A549 (cell line): Measurements from ENCODE around the gene ZMIZ2. TPM values are rescaled to one million over a fixed set of nuclear protein-coding genes. Genes with fewer than 3 reads are reported as not detected.

Source experiments
- ATAC-seq, 2 experiments: fragments of 200-7000 bp in 1 of 2; fragments of >200 bp in 1 of 2; cut with Nextera tagmentation in 1 of 2; cut with Tn5 transposase in 1 of 2; 3 replicates each; pipeline versions ENCODE4 v1.8.0 to v1.9.1; 2018 to 2020; ENCODE audit warnings: mild to moderate bottlenecking in 1 of 2, moderate library complexity in 1 of 2
- CTCF ChIA-PET: fragments of 300-600 bp; sonication (Branson Sonifier 250); formaldehyde crosslinking; extraction: SDS; loops from one replicate; lab custom pipeline; 2021; ENCODE audit warnings: antibody characterized with exemption, inconsistent platforms; lab: Yijun Ruan, JAX
- POLR2A ChIA-PET: fragments of 350-600 bp; formaldehyde crosslinking; extraction: SDS; loops from one replicate; lab custom pipeline; 2021; ENCODE audit warnings: antibody characterized with exemption, inconsistent platforms; lab: Yijun Ruan, JAX
- DNase-seq, 2 experiments: peaks; one replicate each; pipeline versions ENCODE4 v3.0.0 to v3.0.0-alpha.2; 2011 to 2016; ENCODE audit warnings: low read depth in 1 of 2, low spot score in 1 of 2
- FAIRE-seq: peaks from 2 replicates; lab custom pipeline; 2011; peaks lifted over from hg19 to GRCh38; lab: Jason Lieb, UNC
- H3K27ac ChIP-seq, 2 experiments: fragments of >200 bp; sonication (Bioruptor Twin); formaldehyde crosslinking; 3 replicates each; pipeline ENCODE4 v1.5.1; 2016 to 2017
- H3K4me1 ChIP-seq: fragments of >200 bp; sonication (Bioruptor Twin); formaldehyde crosslinking; 3 replicates; pipeline ENCODE4 v1.6.1; 2016
- H3K4me2 ChIP-seq: fragments of >200 bp; sonication (Bioruptor Twin); formaldehyde crosslinking; 3 replicates; pipeline ENCODE4 v1.6.1; 2016
- H3K4me3 ChIP-seq: fragments of >200 bp; sonication (Bioruptor Twin); formaldehyde crosslinking; 3 replicates; pipeline ENCODE4 v1.5.1; 2016
- H3K9me3 ChIP-seq: fragments of >200 bp; sonication (Bioruptor Twin); formaldehyde crosslinking; 3 replicates; pipeline ENCODE4 v1.6.1; 2016
- CBX2 ChIP-seq: fragments of 200-600 bp; sonication (generic); IDR thresholded peaks from 2 replicates; pipeline ENCODE4 v1.6.1; 2016; ENCODE audit warnings: low read depth, mild to moderate bottlenecking, borderline replicate concordance
- CBX8 ChIP-seq: fragments of 200-600 bp; sonication (generic); IDR thresholded peaks from 2 replicates; pipeline ENCODE4 v1.6.1; 2016
- EHF ChIP-seq: fragments of 250-450 bp; sonication (Bioruptor Pico); IDR thresholded peaks from 2 replicates; pipeline ENCODE4 v1.5.0; 2020; ENCODE audit warnings: mild to moderate bottlenecking
- EHMT2 ChIP-seq: fragments of 200-600 bp; sonication (generic); IDR thresholded peaks from 2 replicates; pipeline ENCODE4 v1.6.1; 2016; ENCODE audit warnings: antibody characterized with exemption, low read depth, mild to moderate bottlenecking, moderate library complexity
- ESRRA ChIP-seq: fragments of 150-350 bp; IDR thresholded peaks from 2 replicates; pipeline ENCODE4 v1.6.1; 2014; ENCODE audit warnings: mild to moderate bottlenecking, low read length, borderline replicate concordance
- GATA3 ChIP-seq: IDR thresholded peaks from 2 replicates; pipeline ENCODE4 v1.6.1; 2012; ENCODE audit warnings: borderline replicate concordance
- HDAC2 ChIP-seq: fragments of 200-600 bp; sonication (generic); IDR thresholded peaks from 2 replicates; pipeline ENCODE4 v1.6.1; 2016
- HOXA7 ChIP-seq: fragments of 250-450 bp; sonication (Bioruptor Pico); IDR thresholded peaks from 2 replicates; pipeline ENCODE4 v1.5.0; 2020; ENCODE audit warnings: mild to moderate bottlenecking, moderate library complexity
- JUNB ChIP-seq: fragments of >200 bp; sonication (Bioruptor Twin); formaldehyde crosslinking; IDR thresholded peaks from 2 replicates; pipeline ENCODE4 v1.6.1; 2016
- MAFK ChIP-seq: fragments of 450-650 bp; IDR thresholded peaks from 2 replicates; pipeline ENCODE4 v1.6.1; 2014; ENCODE audit not compliant: partially characterized antibody
- MAX ChIP-seq: IDR thresholded peaks from 2 replicates; pipeline ENCODE4 v1.6.1; 2012
- MAZ ChIP-seq: fragments of 150-350 bp; IDR thresholded peaks from 2 replicates; pipeline ENCODE4 v1.6.1; 2014; ENCODE audit warnings: antibody characterized with exemption, low read depth, low read length, borderline replicate concordance
- NPAS2 ChIP-seq: fragments of 250-450 bp; sonication (Bioruptor Pico); IDR thresholded peaks from 2 replicates; pipeline ENCODE4 v1.8.0; 2022; ENCODE audit warnings: mild to moderate bottlenecking, moderate library complexity, borderline replicate concordance
- RAD21 ChIP-seq, 2 experiments: fragments of >200 bp in 1 of 2; sonication (Bioruptor Twin) in 1 of 2; formaldehyde crosslinking in 1 of 2; IDR thresholded peaks in 1 of 2; conservative IDR thresholded peaks in 1 of 2; 2 replicates in 1 of 2; 3 replicates in 1 of 2; pipeline ENCODE4 v1.6.1; 2012 to 2018; ENCODE audit warnings: inconsistent platforms in 1 of 2
- RARB ChIP-seq: fragments of 250-450 bp; sonication (Bioruptor Pico); IDR thresholded peaks from 2 replicates; pipeline ENCODE4 v1.8.0; 2021; ENCODE audit warnings: mild to moderate bottlenecking, moderate library complexity
- REST ChIP-seq: fragments of 200-600 bp; sonication (generic); IDR thresholded peaks from 2 replicates; pipeline ENCODE4 v1.6.1; 2016; ENCODE audit warnings: antibody characterized with exemption, mild to moderate bottlenecking, moderate library complexity
- SMC3 ChIP-seq: fragments of >200 bp; sonication (Bioruptor Twin); formaldehyde crosslinking; IDR thresholded peaks from 3 replicates; pipeline ENCODE4 v1.6.1; 2018; ENCODE audit warnings: inconsistent platforms
- SREBF2 ChIP-seq: fragments of 450-650 bp; IDR thresholded peaks from 2 replicates; pipeline ENCODE4 v1.6.1; 2014; ENCODE audit warnings: mild to moderate bottlenecking, moderate library complexity
- TFCP2L1 ChIP-seq: fragments of 250-450 bp; sonication (Bioruptor Pico); IDR thresholded peaks from 2 replicates; pipeline ENCODE4 v1.5.0; 2021; ENCODE audit warnings: mild to moderate bottlenecking
- WGBS: methylation state at CpG from one replicate; pipeline ENCODE4 v1.1.6; 2017; ENCODE audit errors: missing lambda C conversion rate; 5-methylcytosine and 5-hydroxymethylcytosine counted together
- polyA plus RNA-seq, 4 experiments: library from polyadenylated mRNA; depleted of rRNA in 3 of 4; stranded (reverse); fragments of >200 nt; fragmentation: RNase III in 1 of 4; extraction: RNeasy Plus Mini Kit Qiagen cat#74134 plus additional on column Dnase treatment in 1 of 4; gene quantifications; 2 replicates in 3 of 4; 3 replicates in 1 of 4; pipeline ENCODE4 v1.2.3, GENCODE V29; 2011 to 2017

Gene ZMIZ2
- polyA plus RNA-seq, 2 of the 4 experiments (the other 2 are of a cell fraction) = 4.3 to 21.7 TPM

- ChIA-PET POLR2A (no interaction called here), CTCF (interaction anchor here (0.9 to 1.8 kb wide), 5 partner anchors 8 to 372 kb away, joined by 3 to 6 read pairs (median 4); no protein-coding TSS in a partner anchor)
- ATAC-seq (no peak), DNase-seq (no peak), FAIRE-seq (no peak)
- H3K4me3 ChIP-seq = no peak overlapping the region
- TF ChIP-seq CBX2 (no peak), MAFK (no peak), CBX8 (no peak), HOXA7 (CRISPR knock-in tag) (no peak), EHF (CRISPR knock-in tag) (no peak), TFCP2L1 (no peak), RARB (CRISPR knock-in tag) (no peak), JUNB (no peak), NPAS2 (CRISPR knock-in tag) (no peak), SREBF2 (no peak), REST (no peak), ESRRA (no peak), MAZ (no peak), MAX (no peak)
- 94% methylated on average over 6 of the region's 6 CpGs for WGBS
- no peaks in the 10 kb centered on the region for H3K4me1 ChIP-seq
- no peak overlapping the region for H3K27ac ChIP-seq
- H3K4me2 ChIP-seq = no peak overlapping the region
- H3K9me3 ChIP-seq = no peaks in the 10 kb centered on the region
These were observed 15.4 kb downstream of the ZMIZ2 start for GRCh38 chr7:44764081-44764480.

DNA sequence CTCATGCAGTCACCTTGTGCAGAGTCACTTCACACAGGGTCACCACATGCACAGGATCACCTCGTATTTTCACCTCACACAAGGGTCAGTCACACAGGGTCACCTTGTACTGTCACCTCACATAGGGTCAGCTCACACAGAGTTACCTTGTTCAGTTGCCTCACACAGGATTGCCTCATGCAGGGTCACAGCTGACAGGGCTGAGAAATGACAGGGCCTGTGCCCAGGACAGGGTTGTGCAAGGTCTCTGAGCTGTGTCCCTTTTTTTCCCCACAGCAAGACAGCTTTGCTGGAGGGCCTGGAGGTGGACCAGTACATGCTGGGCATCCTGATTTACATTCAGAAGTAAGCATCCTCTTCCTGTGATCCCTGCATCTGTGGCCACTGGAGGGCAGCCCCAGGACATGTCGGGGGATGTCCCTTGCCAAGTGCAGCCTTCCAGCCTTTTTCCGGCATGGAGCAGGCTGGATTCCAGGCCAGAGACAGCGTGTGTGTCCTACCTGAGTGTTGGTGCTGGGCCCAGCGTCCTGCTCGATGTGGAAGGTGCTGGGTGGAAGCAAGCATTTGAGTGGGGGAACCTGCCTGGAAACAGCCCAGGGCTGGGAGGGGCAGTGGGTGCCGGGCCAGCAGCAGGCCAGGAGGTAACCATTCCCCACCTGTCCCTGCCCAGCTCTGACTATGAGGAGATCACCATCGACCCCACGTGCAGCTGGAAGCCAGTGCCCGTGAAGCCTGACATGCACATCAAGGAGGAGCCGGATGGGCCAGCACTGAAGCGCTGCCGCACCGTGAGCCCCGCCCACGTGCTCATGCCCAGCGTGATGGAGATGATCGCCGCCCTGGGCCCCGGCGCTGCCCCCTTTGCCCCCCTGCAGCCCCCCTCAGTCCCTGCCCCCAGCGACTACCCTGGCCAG lies 16.3 kb downstream of the ZMIZ2 start:
- ATAC-seq = peak; percentile 10 to 60; a peak in 3 of 6 replicates
- H3K4me2 ChIP-seq = no peak overlapping the region
- no peak for FAIRE-seq
- DNase-seq = peak in 1 of 2 experiments; percentile 39
- H3K4me1 ChIP-seq = no peaks in the 10 kb centered on the region
- ChIA-PET CTCF (interaction anchor here (0.9 to 1.8 kb wide), 5 partner anchors 8 to 371 kb away, joined by 3 to 6 read pairs (median 4); no protein-coding TSS in a partner anchor), POLR2A (no interaction called here)
- H3K4me3 ChIP-seq = no peak overlapping the region
- TF ChIP-seq ESRRA (no peak), EHF (CRISPR knock-in tag) (no peak), EHMT2 (no peak), RAD21 (conservative IDR thresholded peaks at IDR 0.05 in 1 of 2, IDR thresholded peaks at IDR 0.05 in 1 of 2) (peak in 1 of 2 experiments; percentile 38; a peak in 1 of 5 replicates), SMC3 (peak; percentile 25; the same call in 1 of the 3 replicates), HDAC2 (no peak), GATA3 (no peak)
- TF ChIP-seq, all 56 proteins: peak for 2
- 96% methylated on average over 16 of the region's 22 CpGs for WGBS
- Histone ChIP-seq H3K9me3 (no peaks in the 10 kb centered on the region), H3K27ac (no peak overlapping the region)
